ENCODE results near the gene AMZ1. TPM values are rescaled to one million over a fixed set of nuclear protein-coding genes. Genes with fewer than 3 reads are reported as not detected.

The AMZ1 gene
- polyA plus RNA-seq, 3 donors from 2014 or later: 0.11 TPM; not detected in 2

DNA sequence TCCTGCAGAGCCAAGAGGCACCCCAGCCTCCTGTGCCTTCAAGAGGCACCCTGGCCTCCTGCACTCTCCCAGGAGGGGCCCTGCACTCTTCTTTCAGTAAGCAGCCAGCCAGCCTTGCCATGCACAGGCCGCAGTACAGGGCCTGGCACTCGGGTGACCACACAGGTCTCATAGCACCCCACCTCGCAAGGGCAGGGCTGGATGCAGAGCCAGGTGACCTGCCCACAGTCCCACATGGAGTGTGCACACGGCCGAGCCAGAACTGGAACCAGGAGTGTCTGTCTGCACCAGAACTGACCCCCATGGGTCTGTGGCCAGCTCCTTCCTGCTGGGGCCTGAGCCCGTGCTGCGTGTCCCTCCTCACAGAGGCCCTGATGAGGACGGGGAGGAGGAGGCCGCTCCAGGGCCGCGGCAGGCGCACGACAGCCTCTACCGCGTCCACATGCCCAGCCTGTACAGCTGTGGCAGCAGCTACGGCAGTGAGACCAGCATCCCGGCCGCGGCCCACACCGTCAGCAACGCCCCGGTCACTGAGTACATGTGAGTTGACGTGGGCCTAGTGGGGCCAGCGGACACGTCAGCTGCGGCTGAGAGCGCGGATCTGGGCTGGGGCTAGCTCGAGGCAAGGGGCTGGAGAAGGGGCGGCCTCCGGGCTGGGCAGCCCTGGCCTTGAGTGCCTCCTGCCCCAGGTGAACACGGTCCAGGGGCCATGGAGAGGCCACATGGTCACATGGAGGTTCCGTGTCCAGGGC, 29.9 kb upstream of the AMZ1 start:
- Mint-ChIP-seq H3K9me3 (no peaks in the 10 kb centered on the region), H3K4me1 (peaks cover 0 to 3% of the 10 kb centered on the region in 2 donors), H3K4me3 (no peak overlapping the region), H3K27ac (no peak overlapping the region), H3K27me3 (ENCODE audit: low read depth in 3 of 3) (peaks cover 0 to 2% (median 0%) of the 10 kb centered on the region in 3 donors), H3K36me3 (peaks cover 3 to 6% (median 4%) of the 10 kb centered on the region in 3 donors)
- no peak for DNase-seq

DNA sequence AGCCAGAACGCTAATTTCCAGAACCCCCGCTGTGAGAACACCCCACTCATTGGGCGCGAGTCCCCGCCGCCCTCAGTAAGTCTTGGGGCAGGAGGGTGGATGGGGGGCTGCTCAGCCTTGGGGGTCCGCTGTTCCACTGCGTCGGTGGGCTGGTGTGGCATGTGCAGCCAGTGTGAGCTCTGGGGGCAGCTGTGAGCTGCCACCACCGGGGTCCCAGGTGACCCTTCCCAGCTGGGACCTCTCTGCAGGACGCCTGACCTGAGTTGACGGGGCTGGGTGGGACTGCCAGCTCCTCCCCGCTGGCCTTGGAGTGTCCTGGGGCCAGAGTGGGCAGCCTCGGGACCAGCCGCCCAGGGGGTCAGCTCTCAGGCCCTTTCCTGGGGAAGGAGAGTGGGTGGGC, 29.1 kb upstream of the AMZ1 start:
- Mint-ChIP-seq H3K36me3 (peaks cover 3 to 6% (median 4%) of the 10 kb centered on the region in 3 donors), H3K4me1 (peaks cover 0 to 3% of the 10 kb centered on the region in 2 donors)

DNA sequence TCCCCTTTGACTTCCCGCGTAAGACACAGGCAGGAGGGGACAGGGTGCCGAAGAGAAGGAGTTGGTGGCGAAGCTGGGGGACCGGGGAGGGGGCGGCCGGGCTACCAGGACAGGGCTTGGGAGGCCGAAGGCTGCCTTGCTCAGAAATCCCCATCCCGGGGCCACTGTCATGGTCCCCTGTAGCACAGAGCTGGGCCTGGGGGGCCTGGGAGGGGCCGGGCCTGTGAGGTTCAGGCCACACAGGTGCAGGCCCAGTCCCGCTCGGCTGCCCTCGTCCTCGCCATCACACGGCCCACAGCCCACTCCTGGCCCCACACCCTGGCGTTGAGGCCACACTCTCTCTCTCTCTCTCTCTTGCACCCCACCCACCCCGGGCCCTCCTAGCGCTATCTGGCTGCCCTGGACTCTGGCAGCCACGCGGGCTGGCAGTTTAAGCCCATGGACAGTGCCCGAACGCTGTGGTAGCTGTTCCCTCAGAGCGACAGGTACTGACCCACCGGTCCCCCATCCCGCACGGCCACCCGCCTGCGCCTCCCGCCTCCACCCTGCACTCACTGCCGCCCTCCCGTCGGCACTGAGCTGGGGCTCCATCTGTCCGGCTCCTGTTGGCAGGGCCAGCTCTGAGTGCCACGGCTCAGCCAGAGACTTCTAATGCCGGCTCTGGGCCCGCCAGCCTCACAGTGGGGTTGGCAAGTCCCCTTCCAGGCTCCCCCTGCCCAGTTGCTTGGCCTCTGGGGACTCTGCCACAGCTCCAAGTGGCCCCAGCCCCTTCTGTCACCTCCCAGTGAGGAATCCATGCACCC, 28.2 kb upstream of the AMZ1 start:
- Mint-ChIP-seq H3K4me1 (peaks cover 0 to 3% of the 10 kb centered on the region in 2 donors), H3K36me3 (peaks cover 3 to 6% (median 4%) of the 10 kb centered on the region in 3 donors), H3K9me3 (no peaks in the 10 kb centered on the region), H3K27ac (no peak overlapping the region), H3K27me3 (ENCODE audit: low read depth in 3 of 3) (peaks cover 0 to 2% (median 0%) of the 10 kb centered on the region in 3 donors), H3K4me3 (no peak overlapping the region)
- no peak for DNase-seq

More for the DNA sequence above, 29.1 kb upstream of the AMZ1 start:
- Mint-ChIP-seq H3K27ac (no peak overlapping the region), H3K27me3 (ENCODE audit: low read depth in 3 of 3) (peaks cover 0 to 2% (median 0%) of the 10 kb centered on the region in 3 donors), H3K4me3 (no peak overlapping the region), H3K9me3 (no peaks in the 10 kb centered on the region)
- DNase-seq: no peak

DNA sequence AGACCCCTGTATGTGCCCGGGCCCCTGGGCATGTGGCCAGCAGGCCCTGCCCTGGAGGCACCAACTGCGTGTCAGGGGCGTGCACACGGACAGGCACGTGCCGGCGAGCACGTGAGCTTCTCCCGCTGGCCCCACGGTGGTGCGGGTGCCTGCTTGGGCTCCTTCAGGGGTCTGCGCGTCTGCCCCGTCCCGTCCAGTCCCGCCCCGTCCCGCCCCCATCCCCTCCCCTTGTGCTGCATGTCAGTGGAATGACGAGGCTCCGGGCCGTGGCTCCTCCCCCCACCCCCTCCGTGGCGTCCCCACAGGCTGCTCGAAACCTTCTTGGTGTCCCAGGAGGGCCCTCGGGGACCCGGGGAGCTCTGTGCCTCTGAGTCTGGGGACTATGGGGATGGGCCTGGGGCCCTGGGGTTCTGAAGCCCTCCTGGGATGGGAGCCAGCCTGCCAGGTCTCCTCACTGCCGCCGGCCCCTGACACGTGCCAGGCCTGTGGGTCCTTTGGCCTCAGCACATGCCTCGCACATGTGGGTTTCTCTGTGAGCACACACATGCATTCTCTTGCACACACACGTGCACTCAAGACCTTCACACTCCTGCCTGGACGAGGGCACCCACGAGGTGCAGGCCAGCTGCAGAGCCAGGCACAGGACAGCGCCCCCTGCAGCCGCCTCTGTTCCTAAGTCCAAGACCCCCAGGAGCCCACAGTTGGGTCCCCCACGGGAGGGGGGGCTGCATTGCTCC, 27.5 kb upstream of the AMZ1 start:
- H3K36me3 Mint-ChIP-seq: peaks cover 3 to 6% (median 4%) of the 10 kb centered on the region in 3 donors
- H3K27ac Mint-ChIP-seq: no peak overlapping the region
- peaks cover 0 to 2% (median 2%) of the 10 kb centered on the region in 3 donors for H3K27me3 Mint-ChIP-seq (ENCODE audit: low read depth in 3 of 3)
- no peak for DNase-seq
- H3K9me3 Mint-ChIP-seq: no peaks in the 10 kb centered on the region
- no peak overlapping the region for H3K4me3 Mint-ChIP-seq
- peaks cover 0 to 4% of the 10 kb centered on the region in 2 donors for H3K4me1 Mint-ChIP-seq

DNA sequence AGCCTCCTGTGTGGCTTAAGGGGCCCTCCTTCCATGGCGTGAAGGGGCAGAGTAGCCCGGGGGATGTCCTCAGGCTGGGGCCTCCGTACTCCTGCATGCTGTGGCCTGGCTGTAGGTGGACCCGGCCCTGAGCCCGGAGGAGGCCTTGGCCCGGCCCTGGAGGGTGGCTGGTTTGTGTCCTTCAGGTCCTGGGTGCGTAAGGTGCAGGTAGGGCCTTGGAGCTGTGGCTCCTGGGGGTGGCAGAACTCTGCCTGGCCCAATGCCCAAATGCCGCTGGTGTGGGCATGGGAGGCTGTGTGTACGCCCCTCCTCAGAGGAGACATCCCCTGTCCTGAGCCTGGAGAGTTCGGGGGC, 26.9 kb upstream of the AMZ1 start:
- H3K9me3 Mint-ChIP-seq: no peaks in the 10 kb centered on the region
- H3K27me3 Mint-ChIP-seq (ENCODE audit: low read depth in 3 of 3): peaks cover 0 to 2% (median 2%) of the 10 kb centered on the region in 3 donors
- peaks cover 3 to 6% (median 4%) of the 10 kb centered on the region in 3 donors for H3K36me3 Mint-ChIP-seq
- no peak overlapping the region for H3K4me3 Mint-ChIP-seq
- H3K27ac Mint-ChIP-seq: no peak overlapping the region
- H3K4me1 Mint-ChIP-seq: peaks cover 0 to 4% of the 10 kb centered on the region in 2 donors
- no peak for DNase-seq

DNA sequence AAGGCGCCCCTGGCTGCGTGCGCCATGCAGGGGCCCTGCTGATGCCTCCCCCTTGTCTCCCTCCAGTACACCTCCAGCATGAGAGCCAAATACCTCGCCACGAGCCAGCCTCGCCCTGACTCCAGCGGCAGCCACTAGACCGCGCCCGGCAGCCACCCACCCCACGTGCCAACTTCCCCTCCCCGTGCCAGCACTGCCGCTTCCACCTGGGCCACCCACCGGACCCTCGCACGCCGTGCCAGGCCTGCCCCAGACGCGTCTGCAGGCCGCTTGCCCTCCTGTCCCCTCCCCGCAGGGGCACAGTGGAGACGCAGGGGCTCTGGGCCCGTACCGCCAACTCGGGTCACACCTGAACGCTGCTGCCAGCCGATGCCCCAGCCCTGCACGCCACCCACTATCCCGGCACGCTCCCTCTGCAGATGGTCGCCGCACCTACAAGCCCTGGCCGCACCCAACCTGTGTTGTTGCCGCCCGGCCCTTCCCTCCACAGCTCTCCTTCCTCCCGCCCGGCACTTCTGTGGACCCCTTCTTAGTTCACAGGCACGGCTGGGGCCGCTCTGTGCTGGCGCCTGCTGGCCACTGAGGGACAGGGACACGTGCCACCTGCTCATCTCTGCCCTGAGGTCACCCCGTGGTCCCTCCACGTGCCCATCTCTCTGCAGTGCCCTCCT, 26.3 kb upstream of the AMZ1 start:
- no peaks in the 10 kb centered on the region for H3K9me3 Mint-ChIP-seq
- H3K27ac Mint-ChIP-seq: no peak overlapping the region
- H3K27me3 Mint-ChIP-seq (ENCODE audit: low read depth in 3 of 3): peaks cover 0 to 2% (median 2%) of the 10 kb centered on the region in 3 donors
- peaks cover 3 to 6% (median 4%) of the 10 kb centered on the region in 3 donors for H3K36me3 Mint-ChIP-seq
- H3K4me3 Mint-ChIP-seq: no peak overlapping the region
- H3K4me1 Mint-ChIP-seq: peaks cover 0 to 4% of the 10 kb centered on the region in 2 donors
- no peak for DNase-seq

DNA sequence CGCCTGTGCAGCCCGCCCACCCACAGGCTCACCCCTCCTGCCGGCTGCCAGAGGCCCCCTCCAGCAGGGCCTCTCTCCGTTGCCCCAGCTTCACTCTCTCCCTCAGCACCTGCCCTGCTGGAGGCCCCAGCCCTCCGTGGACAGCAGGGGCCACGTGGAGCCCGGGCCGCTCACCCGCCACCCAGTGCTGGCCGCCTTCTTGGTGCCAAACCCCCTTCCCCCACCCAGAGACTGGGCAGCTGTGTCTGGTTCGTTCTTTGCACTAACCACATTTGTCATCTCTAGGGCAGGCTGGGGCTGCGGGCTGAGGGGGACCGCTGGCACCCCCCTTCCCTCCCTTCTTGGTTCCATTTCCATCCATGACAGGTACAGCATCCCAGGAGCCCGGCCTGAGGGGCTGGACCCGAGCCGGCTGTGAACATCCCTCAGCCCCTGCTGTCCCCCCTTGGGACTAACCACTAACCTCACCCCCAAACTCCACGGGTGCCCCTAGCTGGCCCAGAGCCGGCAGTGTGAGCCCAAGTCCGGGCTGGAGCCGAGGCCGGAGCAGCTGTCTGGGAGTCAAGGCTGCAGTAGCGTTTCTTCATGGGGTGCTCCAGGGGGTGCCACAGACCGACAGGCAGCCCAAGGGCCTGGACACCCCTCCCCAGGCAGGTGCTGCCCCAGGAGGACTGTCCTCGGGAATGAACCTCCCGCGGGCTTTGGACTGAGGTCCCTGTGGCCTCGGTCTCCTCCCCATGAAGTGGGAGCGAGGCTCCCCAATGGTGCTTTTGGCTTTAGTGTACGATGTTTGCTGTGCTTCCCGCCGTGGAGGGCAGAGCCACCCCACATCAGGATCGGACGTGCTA, 25.5 kb upstream of the AMZ1 start:
- Mint-ChIP-seq H3K27ac (no peak overlapping the region), H3K4me1 (peaks cover 0 to 4% of the 10 kb centered on the region in 2 donors), H3K4me3 (no peak overlapping the region), H3K36me3 (no peaks in the 10 kb centered on the region), H3K9me3 (no peaks in the 10 kb centered on the region), H3K27me3 (ENCODE audit: low read depth in 3 of 3) (peaks cover 0 to 2% (median 1%) of the 10 kb centered on the region in 3 donors)
- DNase-seq: no peak

DNA sequence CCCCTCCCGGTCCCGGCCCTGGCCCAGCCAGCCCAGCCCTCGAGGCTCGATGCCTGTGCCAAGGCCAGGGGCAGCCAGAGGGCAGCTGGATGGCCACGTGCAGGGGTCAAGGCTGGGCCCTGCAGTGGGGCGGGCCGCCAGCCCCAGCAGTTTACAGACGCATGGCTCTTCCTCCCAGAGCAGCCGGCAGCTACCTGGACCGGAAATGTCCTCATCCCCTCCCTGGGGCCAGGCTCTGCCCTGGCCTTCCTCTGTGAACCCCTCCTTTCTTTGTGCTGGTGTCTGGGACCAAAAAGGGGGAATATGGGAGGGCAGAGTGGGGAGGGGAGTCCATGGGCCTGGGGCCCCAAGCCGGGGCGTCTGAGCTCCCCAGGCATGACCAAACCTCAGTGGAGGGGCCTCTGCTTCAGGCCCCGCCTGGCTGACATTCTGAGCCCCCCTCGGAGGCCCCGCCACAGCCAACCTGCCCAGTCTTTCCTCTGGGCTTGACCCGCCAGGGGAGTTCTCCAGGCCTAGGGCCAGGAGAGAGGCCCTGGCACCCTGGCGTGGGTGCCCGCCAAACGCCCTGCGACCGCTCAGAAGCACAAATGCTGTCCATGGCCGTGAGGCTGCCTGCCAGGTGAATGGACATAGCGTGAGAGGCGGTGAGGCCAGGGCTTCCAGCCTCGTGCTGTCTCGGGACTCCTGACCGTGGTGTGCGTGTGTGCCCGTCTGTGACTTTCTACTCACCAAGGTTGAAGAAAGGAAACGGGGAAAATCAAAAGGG, 24.7 kb upstream of the AMZ1 start:
- no peak for DNase-seq
- Mint-ChIP-seq H3K4me1 (peaks cover 0 to 4% of the 10 kb centered on the region in 2 donors), H3K27me3 (ENCODE audit: low read depth in 3 of 3) (peaks cover 2 to 4% (median 4%) of the 10 kb centered on the region in 3 donors), H3K4me3 (no peak overlapping the region), H3K36me3 (no peaks in the 10 kb centered on the region), H3K27ac (no peak overlapping the region), H3K9me3 (no peaks in the 10 kb centered on the region)

DNA sequence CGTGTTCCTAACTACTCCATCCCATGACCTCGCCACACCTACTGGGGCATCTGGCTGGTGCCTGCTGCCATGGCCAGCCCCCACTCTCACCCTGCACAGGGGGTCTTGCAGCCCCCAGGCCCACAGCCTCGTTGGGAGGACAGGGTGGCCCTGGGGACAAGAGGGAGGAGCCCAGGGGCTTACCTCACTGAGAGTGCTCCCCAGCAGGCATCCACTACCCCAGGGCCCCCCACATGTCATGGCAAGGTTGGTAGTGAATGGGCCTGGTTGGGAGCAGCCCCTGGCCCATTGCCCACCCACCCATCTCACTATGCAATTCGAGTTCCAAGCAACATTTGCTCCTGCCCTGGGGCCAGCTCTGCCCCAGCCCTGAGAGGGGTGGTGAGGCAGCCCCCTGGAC, 24.0 kb upstream of the AMZ1 start:
- Mint-ChIP-seq H3K4me1 (peaks cover 0 to 4% of the 10 kb centered on the region in 2 donors), H3K9me3 (no peaks in the 10 kb centered on the region), H3K27ac (no peak overlapping the region), H3K36me3 (no peaks in the 10 kb centered on the region), H3K27me3 (ENCODE audit: low read depth in 3 of 3) (peaks cover 2 to 6% (median 4%) of the 10 kb centered on the region in 3 donors), H3K4me3 (no peak overlapping the region)
- DNase-seq: no peak

DNA sequence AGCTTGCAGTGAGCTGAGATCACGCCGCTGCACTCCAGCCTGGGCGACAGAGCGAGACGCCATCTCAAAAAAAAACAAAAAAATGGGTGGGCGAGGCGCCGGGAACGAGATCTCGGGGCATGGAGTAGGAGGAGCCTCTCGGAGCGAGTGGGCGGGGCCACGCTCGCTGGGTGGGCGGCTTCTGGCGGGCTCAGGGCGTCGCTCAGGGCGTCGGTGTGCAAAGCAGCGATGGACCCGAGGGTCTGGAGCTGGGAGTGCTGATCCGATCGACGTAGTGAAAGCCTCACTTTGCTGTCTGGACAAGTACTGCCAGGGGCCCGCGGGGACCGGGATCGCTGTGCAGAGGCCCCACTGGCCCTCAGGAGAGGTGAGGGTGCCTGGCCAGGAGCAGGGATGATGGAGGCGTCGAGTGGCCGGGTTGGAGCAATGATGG, 22.6 kb upstream of the AMZ1 start:
- Mint-ChIP-seq H3K4me1 (peaks cover 0 to 6% of the 10 kb centered on the region in 2 donors), H3K4me3 (peak overlapping the region in 1 of 5 donors; percentile 13), H3K36me3 (no peaks in the 10 kb centered on the region), H3K27me3 (ENCODE audit: low read depth in 3 of 3) (peaks cover 5 to 9% (median 6%) of the 10 kb centered on the region in 3 donors), H3K27ac (no peak overlapping the region), H3K9me3 (no peaks in the 10 kb centered on the region)
- no peak for DNase-seq

DNA sequence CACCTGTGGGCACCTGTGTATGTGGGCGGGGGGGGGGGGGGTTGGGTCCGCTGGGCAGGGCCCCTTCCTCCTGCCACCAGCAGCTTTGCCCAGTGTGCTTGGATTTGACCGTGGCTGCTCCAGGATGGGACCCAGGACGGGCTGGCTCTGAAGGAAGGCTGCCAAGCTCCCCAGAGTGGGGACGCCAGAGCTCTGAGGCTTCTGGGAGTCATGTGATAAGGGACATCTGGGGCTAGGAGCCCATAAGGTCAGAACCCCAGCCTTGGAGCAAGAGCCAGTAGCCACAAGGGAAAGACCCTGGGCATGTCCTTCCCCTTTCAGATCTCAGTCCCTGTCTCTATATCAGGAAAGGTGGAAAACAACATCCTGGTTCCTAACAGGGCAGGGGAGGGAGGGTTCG, 21.8 kb upstream of the AMZ1 start:
- H3K4me3 Mint-ChIP-seq: no peak overlapping the region
- H3K27me3 Mint-ChIP-seq (ENCODE audit: low read depth in 3 of 3): peaks cover 8 to 11% (median 10%) of the 10 kb centered on the region in 3 donors
- no peaks in the 10 kb centered on the region for H3K9me3 Mint-ChIP-seq
- no peaks in the 10 kb centered on the region for H3K36me3 Mint-ChIP-seq
- H3K4me1 Mint-ChIP-seq: peaks cover 6 to 12% of the 10 kb centered on the region in 2 donors
- no peak overlapping the region for H3K27ac Mint-ChIP-seq
- no peak for DNase-seq

Data from immature natural killer cell (primary cell).